Measurements from ENCODE around the gene PARP16.

Gene PARP16

DNA sequence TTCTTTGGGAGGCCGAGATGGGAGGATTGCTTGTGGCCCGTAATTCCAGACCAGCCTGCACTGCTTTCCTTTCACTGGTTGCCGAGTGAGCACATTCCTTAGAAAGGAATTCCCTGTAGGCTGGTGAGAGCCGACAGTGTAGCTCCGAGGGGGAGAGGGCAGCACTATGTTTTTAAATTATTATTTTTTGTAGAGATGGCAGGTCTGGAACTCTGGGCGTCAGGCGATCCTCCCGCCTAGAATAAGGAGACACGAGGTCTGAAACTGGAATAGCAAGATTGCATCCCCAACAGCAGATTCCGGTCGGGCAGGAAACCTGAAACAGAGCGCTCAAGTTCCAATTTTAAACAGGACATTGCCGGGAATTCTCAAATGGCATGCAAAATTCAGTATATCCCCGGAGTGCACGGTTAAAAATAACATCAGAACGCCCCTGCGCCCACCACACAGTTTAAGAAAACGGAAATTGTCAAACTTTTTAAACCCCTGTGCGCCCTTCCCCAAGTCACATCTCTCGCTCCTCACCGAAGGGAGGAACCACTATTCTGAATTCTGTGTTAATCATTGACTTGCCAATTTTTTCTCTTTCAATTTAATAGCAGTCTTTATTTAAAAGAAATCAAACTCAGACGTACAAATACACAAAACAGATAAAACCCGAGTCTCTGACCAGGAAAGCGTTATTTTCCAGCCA lies 17.2 kb upstream of the PARP16 start:
- Mint-ChIP-seq H3K9me3 (ENCODE audit: low read depth) (no peaks in the 10 kb centered on the region), H3K27me3 (no peaks in the 10 kb centered on the region), H3K4me3 (peak overlapping the region; percentile 97), H3K4me1 (ENCODE audit: low read depth) (peaks cover 35% of the 10 kb centered on the region), H3K36me3 (no peaks in the 10 kb centered on the region), H3K27ac (peak overlapping the region; percentile 99)

DNA sequence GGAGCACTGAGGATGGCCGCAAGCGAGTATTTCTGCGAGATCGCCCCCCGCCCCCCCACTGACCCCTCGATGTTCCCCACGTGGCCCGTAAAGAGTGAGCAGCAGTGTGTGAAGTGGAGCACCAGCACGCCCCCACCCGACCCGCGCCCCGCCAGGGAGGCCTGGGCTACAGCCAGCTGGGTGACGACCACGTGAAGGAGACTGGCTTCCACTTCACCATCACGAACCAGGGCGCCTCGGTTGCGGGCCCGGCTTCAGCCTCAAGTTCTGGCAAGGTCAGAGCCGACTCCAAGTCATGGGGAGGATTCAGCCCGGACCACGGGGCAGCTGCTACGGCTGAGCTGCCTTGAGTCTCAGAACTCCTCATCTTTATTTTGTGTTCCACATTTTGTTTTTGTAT lies 15.4 kb upstream of the PARP16 start:
- Mint-ChIP-seq H3K4me1 (ENCODE audit: low read depth) (peaks cover 48% of the 10 kb centered on the region), H3K9me3 (ENCODE audit: low read depth) (no peaks in the 10 kb centered on the region), H3K36me3 (no peaks in the 10 kb centered on the region), H3K27me3 (no peaks in the 10 kb centered on the region), H3K4me3 (no peak overlapping the region), H3K27ac (no peak overlapping the region)

DNA sequence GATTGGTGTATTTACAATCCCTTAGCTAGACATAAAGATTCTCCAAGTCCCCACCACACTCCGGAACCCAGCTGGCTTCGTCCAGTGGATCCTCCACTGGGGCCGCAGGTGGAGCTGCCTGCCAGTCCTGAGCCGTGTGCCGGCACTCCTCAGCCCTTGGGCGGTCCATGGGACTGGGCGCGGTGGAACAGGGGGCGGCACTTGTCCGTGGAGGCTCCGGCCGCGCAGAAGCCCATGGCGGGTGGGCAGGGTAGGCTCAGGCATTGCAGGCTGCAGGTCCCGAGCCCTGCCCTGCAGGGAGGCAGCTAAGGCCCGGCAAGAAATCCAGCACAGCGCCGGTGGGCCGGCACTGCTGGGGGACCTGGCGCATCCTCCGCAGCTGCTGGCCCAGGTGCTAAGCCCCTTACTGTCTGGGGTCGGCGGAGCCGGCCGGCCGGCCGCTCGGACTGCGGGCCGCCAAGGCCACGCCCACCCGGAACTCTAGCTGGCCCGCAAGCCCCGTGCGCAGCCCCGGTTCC lies 14.3 kb upstream of the PARP16 start:
- Mint-ChIP-seq H3K4me3 (no peak overlapping the region), H3K36me3 (no peaks in the 10 kb centered on the region), H3K27me3 (no peaks in the 10 kb centered on the region), H3K4me1 (ENCODE audit: low read depth) (peaks cover 51% of the 10 kb centered on the region), H3K27ac (peak overlapping the region; percentile 91), H3K9me3 (ENCODE audit: low read depth) (no peaks in the 10 kb centered on the region)

DNA sequence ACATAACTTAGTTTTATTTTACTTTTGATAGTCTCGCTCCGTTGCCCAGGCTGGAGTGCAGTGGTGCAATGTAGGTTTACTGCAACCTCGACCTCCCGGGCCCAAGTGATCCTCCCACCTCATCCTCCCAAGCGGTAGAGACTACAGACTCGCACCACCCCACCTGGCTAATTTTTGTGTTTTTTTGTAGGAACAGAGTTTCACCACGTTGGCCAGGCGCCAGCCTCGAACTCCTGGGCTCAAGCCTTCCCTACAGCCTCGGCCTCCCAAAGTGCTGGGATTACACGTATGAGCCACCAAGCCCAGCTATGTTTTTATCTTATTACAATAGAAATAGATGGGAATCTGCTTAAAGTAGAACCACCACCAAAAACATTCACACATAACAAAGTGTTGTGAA lies 12.0 kb upstream of the PARP16 start:
- H3K4me1 Mint-ChIP-seq (ENCODE audit: low read depth) = peaks cover 41% of the 10 kb centered on the region
- no peaks in the 10 kb centered on the region for H3K9me3 Mint-ChIP-seq (ENCODE audit: low read depth)
- peak overlapping the region; percentile 84 for H3K27ac Mint-ChIP-seq
- H3K4me3 Mint-ChIP-seq = peak overlapping the region; percentile 87
- no peaks in the 10 kb centered on the region for H3K27me3 Mint-ChIP-seq
- no peaks in the 10 kb centered on the region for H3K36me3 Mint-ChIP-seq

DNA sequence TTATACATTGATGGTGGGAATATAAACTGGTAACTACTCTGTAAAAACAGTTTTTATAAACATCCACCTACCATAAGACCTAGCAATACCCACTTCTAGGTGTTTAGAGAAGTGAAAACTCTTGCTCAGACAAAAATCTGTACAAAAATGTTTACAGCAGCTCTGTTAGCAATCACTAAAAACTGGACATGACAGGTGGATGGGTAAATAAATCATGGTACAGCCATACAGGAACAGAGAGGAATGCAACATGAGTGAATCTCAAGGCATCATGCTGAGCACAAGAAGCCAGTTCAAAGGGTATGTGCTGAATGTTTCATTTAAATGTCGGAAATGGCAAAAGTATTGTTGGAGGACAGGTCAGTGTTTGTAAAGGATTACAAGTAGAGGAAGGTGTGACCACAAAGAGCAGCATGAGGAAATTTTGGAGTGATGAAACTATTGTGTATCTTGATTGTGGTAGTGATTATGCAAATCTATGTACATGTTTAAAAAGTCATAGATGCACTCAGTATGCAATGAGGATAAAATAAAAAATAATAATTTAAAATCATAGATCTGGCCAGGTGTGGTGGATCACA lies 6.3 kb upstream of the PARP16 start:
- H3K27ac Mint-ChIP-seq = no peak overlapping the region

DNA sequence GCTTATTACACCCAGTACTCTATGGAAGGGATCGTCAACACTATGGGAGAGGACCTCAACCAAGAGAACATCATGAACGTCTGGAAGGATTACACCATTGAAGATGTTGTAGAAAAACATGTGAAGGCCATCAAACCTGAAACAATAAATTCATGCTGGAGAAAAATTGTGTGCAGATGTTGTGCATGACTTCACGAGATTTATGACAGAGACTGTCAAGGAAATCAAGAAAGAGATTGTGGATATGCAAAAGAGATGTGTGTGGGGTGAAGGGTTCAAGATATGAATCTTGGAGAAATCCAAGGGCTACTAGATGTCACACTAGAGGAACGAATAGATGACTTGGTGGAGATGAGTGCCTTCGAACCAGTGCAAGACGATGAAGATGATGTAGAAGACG lies 3.5 kb upstream of the PARP16 start:
- Mint-ChIP-seq H3K9me3 (ENCODE audit: low read depth) (no peaks in the 10 kb centered on the region), H3K4me1 (ENCODE audit: low read depth) (peaks cover 23% of the 10 kb centered on the region), H3K27me3 (no peaks in the 10 kb centered on the region), H3K27ac (no peak overlapping the region), H3K36me3 (no peaks in the 10 kb centered on the region), H3K4me3 (no peak overlapping the region)

More for the DNA sequence above, 6.3 kb upstream of the PARP16 start:
- Mint-ChIP-seq H3K27me3 (no peaks in the 10 kb centered on the region), H3K9me3 (ENCODE audit: low read depth) (no peaks in the 10 kb centered on the region), H3K4me1 (ENCODE audit: low read depth) (peaks cover 23% of the 10 kb centered on the region), H3K4me3 (no peak overlapping the region), H3K36me3 (no peaks in the 10 kb centered on the region)

DNA sequence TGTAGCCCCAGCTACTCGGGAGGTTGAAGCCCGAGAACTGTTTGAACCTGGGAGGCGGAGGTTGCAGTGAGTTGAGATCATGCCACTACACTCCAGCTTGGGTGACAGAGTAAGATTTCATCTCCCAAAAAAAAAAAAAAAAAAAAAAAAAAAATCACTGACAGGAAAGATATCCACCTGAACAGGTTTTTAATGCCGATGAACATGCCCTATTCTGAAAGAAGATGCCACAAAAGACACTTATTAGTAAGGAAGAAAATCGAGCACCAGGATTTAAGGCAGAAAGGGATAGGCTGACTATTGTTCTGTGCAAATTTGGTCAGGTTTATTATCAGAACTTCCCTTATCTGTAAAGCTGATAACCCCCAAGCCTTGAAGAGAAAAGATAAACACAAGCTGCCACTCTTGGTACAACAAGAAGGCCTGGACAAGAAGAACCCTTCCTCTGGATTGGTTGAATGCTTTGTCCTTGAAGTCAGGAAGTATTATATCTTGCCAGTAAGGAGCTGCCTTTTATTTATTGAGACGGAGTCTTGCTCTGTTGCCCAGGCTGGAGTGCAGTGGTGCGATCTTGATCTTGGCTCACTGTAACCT lies 2.7 kb upstream of the PARP16 start:
- Mint-ChIP-seq H3K4me3 (no peak overlapping the region), H3K9me3 (ENCODE audit: low read depth) (no peaks in the 10 kb centered on the region), H3K36me3 (no peaks in the 10 kb centered on the region), H3K27ac (no peak overlapping the region), H3K27me3 (no peaks in the 10 kb centered on the region), H3K4me1 (ENCODE audit: low read depth) (peaks cover 26% of the 10 kb centered on the region)

DNA sequence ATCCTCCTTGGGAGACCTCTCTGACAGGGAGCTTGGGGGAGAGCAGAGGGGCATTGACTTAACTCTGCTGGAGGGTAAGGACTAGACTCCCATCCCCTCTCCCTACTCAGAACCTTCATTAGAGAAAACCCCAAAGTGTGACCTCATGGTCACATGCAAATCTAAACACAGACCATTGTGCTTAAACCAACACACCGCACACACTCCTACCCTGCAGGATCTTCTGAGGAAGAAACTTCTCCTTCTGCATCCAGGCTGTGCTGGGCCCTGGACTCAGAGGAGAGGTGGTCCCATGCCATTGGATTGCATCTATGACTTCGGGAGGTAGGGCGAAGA lies 805 bp upstream of the PARP16 start:
- Mint-ChIP-seq H3K9me3 (ENCODE audit: low read depth) (no peaks in the 10 kb centered on the region), H3K4me1 (ENCODE audit: low read depth) (peaks cover 39% of the 10 kb centered on the region), H3K27ac (peak overlapping the region; percentile 82), H3K4me3 (peak overlapping the region; percentile 90), H3K27me3 (no peaks in the 10 kb centered on the region), H3K36me3 (peaks cover 8% of the 10 kb centered on the region)

DNA sequence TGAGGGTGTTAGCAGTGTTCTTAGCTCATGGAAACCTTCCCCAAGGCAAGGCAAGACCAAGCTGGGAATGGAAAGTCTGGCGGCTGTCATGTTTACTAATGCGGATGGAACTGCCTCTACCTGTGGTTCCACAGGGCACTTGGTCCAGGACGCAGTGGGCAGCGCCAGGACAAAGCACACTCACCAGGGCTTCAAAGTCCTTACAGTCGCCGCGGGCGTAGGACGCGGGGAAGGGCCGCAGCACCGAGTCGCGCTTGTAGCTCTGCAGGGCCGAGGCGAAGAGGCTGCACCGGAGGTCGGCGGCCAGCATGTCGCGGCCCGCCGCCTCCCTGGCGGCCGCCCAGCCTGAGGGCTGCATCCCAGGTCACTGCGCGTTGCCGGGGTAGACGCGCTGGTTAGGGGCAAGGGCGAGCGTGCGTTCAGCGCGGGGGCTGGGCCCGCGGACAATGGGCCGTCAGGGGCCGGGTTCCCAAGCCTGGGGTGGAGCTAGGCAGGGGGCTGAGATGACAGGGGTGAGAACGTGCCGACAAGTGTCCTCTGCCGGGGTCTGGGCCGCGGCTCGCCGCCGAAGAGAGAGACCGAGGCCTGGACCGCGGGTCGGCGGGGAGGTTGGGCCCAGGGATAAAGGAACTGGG lies 497 bp downstream of the PARP16 start:
- Mint-ChIP-seq H3K27ac (peak overlapping the region; percentile 86), H3K36me3 (peaks cover 11% of the 10 kb centered on the region), H3K27me3 (no peaks in the 10 kb centered on the region), H3K4me3 (peak overlapping the region; percentile 90), H3K4me1 (ENCODE audit: low read depth) (peaks cover 46% of the 10 kb centered on the region), H3K9me3 (ENCODE audit: low read depth) (no peaks in the 10 kb centered on the region)

DNA sequence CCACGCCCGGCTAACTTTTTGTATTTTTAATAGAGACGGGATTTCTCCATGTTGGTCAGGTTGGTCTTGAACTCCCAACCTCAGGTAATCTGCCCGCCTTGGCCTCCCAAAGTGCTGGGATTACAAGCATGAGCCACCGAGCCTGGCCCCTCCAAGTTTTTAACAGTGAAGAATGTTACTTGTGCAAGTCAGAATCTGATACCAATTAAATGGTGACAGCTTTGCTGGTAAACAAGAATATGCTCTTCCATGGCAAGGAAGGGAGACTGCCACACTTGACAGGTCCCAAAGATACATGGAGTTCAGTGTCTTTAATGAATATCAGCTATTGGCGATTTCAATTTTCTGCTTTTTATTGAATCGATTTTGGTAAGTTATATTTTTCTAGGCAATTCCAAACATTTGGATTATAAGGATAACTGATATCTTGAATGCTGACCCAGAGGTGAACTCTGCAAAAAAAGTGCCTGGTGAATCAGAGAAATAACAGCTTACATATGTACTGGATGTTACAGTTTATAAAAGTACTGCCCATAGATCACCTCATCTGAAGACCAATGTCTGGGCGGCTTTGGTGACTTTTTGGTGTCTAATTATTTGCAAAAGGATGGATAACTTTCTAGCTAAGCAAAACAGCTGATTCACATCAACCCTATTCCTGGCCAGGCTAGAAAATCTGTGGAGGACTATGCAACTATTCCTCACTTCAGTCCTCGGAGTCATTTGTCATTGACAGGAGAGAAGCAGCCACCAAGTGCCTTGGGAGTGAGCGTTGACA lies 1.2 kb downstream of the PARP16 start:
- H3K27me3 Mint-ChIP-seq = no peaks in the 10 kb centered on the region
- H3K4me3 Mint-ChIP-seq = peak overlapping the region; percentile 90
- peak overlapping the region; percentile 86 for H3K27ac Mint-ChIP-seq
- no peaks in the 10 kb centered on the region for H3K9me3 Mint-ChIP-seq (ENCODE audit: low read depth)
- H3K4me1 Mint-ChIP-seq (ENCODE audit: low read depth) = peaks cover 47% of the 10 kb centered on the region
- peaks cover 11% of the 10 kb centered on the region for H3K36me3 Mint-ChIP-seq

DNA sequence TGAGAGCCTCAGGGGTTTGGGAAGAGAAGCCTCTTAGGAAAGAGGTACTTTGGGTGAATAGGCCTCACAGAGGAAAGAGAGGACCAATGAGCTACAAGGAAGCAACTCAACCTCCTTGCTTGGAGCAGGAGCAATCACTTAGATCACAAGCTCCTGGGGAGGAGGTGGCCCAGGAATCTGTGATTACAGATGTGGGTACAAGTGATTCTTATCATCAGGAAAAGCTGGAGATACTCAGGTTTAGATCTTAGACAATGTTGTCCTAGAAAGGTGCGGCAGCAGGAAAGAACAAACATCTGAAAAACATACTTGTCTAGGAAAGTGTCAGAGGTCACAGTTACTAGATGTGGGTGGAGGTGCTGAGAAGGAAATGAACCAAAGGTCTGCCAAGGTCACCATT lies 8.2 kb downstream of the PARP16 start:
- Mint-ChIP-seq H3K27me3 (no peaks in the 10 kb centered on the region), H3K4me1 (ENCODE audit: low read depth) (peaks cover 62% of the 10 kb centered on the region), H3K4me3 (no peak overlapping the region)

DNA sequence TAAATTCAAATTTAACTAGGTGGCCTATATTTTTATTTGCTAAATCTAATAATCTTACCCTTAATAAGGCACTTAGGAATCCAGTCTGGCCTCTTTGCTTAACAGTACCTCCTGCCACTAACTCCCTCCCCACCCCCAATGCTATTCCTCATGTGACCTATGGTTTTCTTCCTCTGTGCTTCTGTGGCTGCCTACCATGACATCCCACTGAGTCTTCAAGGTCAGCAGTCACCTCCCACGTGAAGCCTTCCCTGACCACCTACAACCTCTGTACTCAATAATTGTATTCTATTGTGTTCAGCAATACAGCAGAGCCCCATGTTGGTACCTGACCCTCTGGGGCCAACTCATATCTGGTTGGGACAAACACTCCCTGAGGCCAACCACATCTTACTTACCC lies 9.7 kb downstream of the PARP16 start:
- no peaks in the 10 kb centered on the region for H3K9me3 Mint-ChIP-seq (ENCODE audit: low read depth)
- H3K27ac Mint-ChIP-seq = peak overlapping the region; percentile 77
- H3K36me3 Mint-ChIP-seq = peaks cover 5% of the 10 kb centered on the region
- peaks cover 57% of the 10 kb centered on the region for H3K4me1 Mint-ChIP-seq (ENCODE audit: low read depth)
- H3K27me3 Mint-ChIP-seq = no peaks in the 10 kb centered on the region
- H3K4me3 Mint-ChIP-seq = no peak overlapping the region

More for the DNA sequence above, 8.2 kb downstream of the PARP16 start:
- peaks cover 13% of the 10 kb centered on the region for H3K36me3 Mint-ChIP-seq
- H3K27ac Mint-ChIP-seq = peak overlapping the region; percentile 81
- H3K9me3 Mint-ChIP-seq (ENCODE audit: low read depth) = no peaks in the 10 kb centered on the region

DNA sequence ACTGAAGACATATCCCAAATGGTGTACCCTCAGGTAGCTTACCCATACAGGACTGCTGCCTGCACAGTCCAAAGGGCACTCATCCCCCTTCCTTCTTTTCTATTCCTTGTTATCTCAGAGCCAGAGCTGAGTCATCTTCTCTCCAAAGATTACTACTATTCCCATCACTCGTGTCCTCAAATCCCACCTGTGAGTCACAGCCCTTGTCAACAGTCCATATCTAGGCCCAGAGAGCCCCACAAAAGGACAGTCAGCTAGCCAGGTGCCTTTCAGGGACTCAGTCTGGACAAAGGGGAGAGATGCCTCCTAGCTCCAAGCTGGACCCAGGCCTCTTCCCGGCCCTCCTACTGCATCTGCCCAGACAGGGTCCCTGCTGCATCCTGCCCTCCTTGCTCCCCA lies 11.0 kb downstream of the PARP16 start:
- peaks cover 59% of the 10 kb centered on the region for H3K4me1 Mint-ChIP-seq (ENCODE audit: low read depth)
- peak overlapping the region; percentile 17 for H3K4me3 Mint-ChIP-seq
- H3K36me3 Mint-ChIP-seq = peaks cover 5% of the 10 kb centered on the region
- no peaks in the 10 kb centered on the region for H3K27me3 Mint-ChIP-seq
- peak overlapping the region; percentile 76 for H3K27ac Mint-ChIP-seq
- H3K9me3 Mint-ChIP-seq (ENCODE audit: low read depth) = no peaks in the 10 kb centered on the region

DNA sequence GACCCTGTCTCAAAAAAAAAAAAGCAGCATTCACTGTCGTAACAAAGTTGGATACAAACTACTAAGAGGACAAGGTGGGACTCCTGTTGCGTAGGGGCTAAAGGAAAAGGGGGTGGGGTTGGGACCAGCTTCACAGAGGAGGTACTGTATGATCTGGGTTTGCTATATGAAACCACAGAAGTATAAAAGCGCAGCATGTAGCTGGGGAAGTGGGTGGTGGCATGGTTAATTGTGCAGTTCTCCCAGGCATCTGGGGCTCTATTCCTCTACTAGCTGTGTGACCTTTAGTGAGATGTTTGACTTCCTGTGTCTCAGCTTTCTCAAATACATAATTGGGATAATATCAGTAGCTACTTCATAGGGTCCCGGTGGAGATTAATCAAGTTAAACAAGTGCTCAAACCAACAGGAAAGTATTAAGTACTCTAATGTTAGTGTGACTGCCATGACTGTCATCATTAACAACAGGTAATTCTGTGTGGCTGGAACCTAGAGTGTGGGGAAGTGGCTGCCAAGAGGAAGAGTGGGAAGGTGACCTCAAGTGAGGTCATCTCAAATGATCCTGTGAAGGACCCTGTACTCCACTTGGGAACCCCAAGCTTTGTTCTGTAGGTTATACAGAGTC lies 11.5 kb downstream of the PARP16 start:
- H3K27ac Mint-ChIP-seq = peak overlapping the region; percentile 76
- peaks cover 57% of the 10 kb centered on the region for H3K4me1 Mint-ChIP-seq (ENCODE audit: low read depth)
- no peaks in the 10 kb centered on the region for H3K27me3 Mint-ChIP-seq
- H3K9me3 Mint-ChIP-seq (ENCODE audit: low read depth) = no peaks in the 10 kb centered on the region
- peaks cover 7% of the 10 kb centered on the region for H3K36me3 Mint-ChIP-seq
- H3K4me3 Mint-ChIP-seq = peak overlapping the region; percentile 25

All from activated naive CD8-positive, alpha-beta T cell (primary cell).